ENCODE data around the gene LHX3.

The LHX3 gene

GRCh38 chr9:136205707-136205992 is 722 bp upstream of the LHX3 start:
- no peak for DNase-seq

GRCh38 chr9:136204145-136204805 is 653 bp downstream of the LHX3 start:
- DNase-seq, result no peak

GRCh38 chr9:136203408-136204144 is 1.4 kb downstream of the LHX3 start:
- DNase-seq, result no peak

GRCh38 chr9:136202454-136203407 is 2.2 kb downstream of the LHX3 start:
- no peak for DNase-seq

GRCh38 chr9:136201609-136202453 is 3.1 kb downstream of the LHX3 start:
- DNase-seq, result no peak

GRCh38 chr9:136201174-136201573 is 3.8 kb downstream of the LHX3 start:
- no peak for DNase-seq

- no peak for DNase-seq
Observed at GRCh38 chr9:136200424-136200823, 4.5 kb downstream of the LHX3 start.

- DNase-seq, result no peak
Observed at GRCh38 chr9:136199391-136200288, 5.3 kb downstream of the LHX3 start.

- no peak for DNase-seq
Observed at GRCh38 chr9:136198605-136199083, 6.3 kb downstream of the LHX3 start.

GRCh38 chr9:136197930-136198604 is 6.9 kb downstream of the LHX3 start:
- no peak for DNase-seq

GRCh38 chr9:136197084-136197875 is 7.6 kb downstream of the LHX3 start:
- no peak for DNase-seq

GRCh38 chr9:136196404-136197083 is 8.4 kb downstream of the LHX3 start:
- no peak for DNase-seq

GRCh38 chr9:136194540-136194939 is 10.4 kb downstream of the LHX3 start:
- no peak for DNase-seq

- DNase-seq, result no peak
Observed at GRCh38 chr9:136193891-136194279, 11.0 kb downstream of the LHX3 start.

GRCh38 chr9:136193127-136193890 is 11.6 kb downstream of the LHX3 start:
- DNase-seq, result no peak

- no peak for DNase-seq
Observed at GRCh38 chr9:136192289-136193126, 12.4 kb downstream of the LHX3 start.

GRCh38 chr9:136191960-136192286 is 13.0 kb downstream of the LHX3 start:
- no peak for DNase-seq

Measured in SHP77 treated with DMSO at 0.1 percent for 48 hours (cell line).